OCI-LY7 (cell line): Measurements from ENCODE around the gene HSD17B2. TPM values are rescaled to one million over a fixed set of nuclear protein-coding genes. Genes with fewer than 3 reads are reported as not detected.

ENCODE experiments used
- BruUV-seq: library from RNA; stranded (reverse); fragments of 400-500 nt; replicated peaks from 2 replicates; lab custom pipeline; 2021; lab: Mats Ljungman, UMichigan
- CTCF ChIA-PET: fragments of 300-600 bp; sonication (Branson Sonifier 250); formaldehyde crosslinking; loops from one replicate; lab custom pipeline; 2022; ENCODE audit warnings: antibody characterized with exemption; ENCODE audit not compliant: unreplicated experiment; lab: Charles Lee
- POLR2A ChIA-PET: fragments of 300-600 bp; sonication (Branson Sonifier 250); formaldehyde crosslinking; loops from one replicate; lab custom pipeline; 2022; ENCODE audit warnings: antibody characterized with exemption; lab: Charles Lee
- DNase-seq: peaks from one replicate; pipeline ENCODE4 v3.0.0-alpha.2; 2015; ENCODE audit warnings: low spot score
- H2AFZ ChIP-seq: fragments of 200-600 bp; sonication (generic), shearing (Covaris generic); 2 replicates; pipeline ENCODE4 v1.6.1; 2014; ENCODE audit warnings: mild to moderate bottlenecking, antibody characterized with exemption, low read length, moderate library complexity
- H3K27ac ChIP-seq: fragments of 200-600 bp; sonication (generic); 2 replicates; pipeline ENCODE4 v1.5.1; 2014; ENCODE audit warnings: mixed run types, low read depth, mild to moderate bottlenecking, moderate library complexity, low read length, inconsistent platforms; ENCODE audit not compliant: poor library complexity, severe bottlenecking
- H3K36me3 ChIP-seq: fragments of 200-600 bp; sonication (generic); 2 replicates; pipeline ENCODE4 v1.6.1; 2014; ENCODE audit warnings: mild to moderate bottlenecking, antibody characterized with exemption, low read length, moderate library complexity, mixed read lengths; ENCODE audit not compliant: insufficient read depth
- H3K4me1 ChIP-seq: fragments of 200-600 bp; sonication (generic); 2 replicates; pipeline ENCODE4 v1.5.1; 2014; ENCODE audit warnings: mild to moderate bottlenecking, low read length; ENCODE audit not compliant: insufficient read depth, poor library complexity, severe bottlenecking
- H3K4me2 ChIP-seq: fragments of 200-600 bp; sonication (generic); 2 replicates; pipeline ENCODE4 v1.6.1; 2014; ENCODE audit warnings: mild to moderate bottlenecking, low read length
- H3K4me3 ChIP-seq: fragments of 200-600 bp; sonication (generic); 2 replicates; pipeline ENCODE4 v1.5.1; 2014; ENCODE audit warnings: mild to moderate bottlenecking, low read depth, low read length; ENCODE audit not compliant: poor library complexity, severe bottlenecking
- H3K79me2 ChIP-seq: fragments of 200-600 bp; sonication (generic); 2 replicates; pipeline ENCODE4 v1.6.1; 2016; ENCODE audit warnings: low read depth, mild to moderate bottlenecking, low read length, moderate library complexity, mixed read lengths; ENCODE audit not compliant: insufficient read depth
- H3K9me2 ChIP-seq: fragments of 200-600 bp; sonication (generic); 2 replicates; pipeline ENCODE4 v1.6.1; 2016; ENCODE audit warnings: mild to moderate bottlenecking, low read length, mixed read lengths; ENCODE audit not compliant: insufficient read depth
- H3K9me3 ChIP-seq: fragments of 200-600 bp; sonication (generic); 2 replicates; pipeline ENCODE4 v1.6.1; 2014; ENCODE audit warnings: mild to moderate bottlenecking, mixed run types, low read length, mixed read lengths
- H4K20me1 ChIP-seq: fragments of 200-600 bp; sonication (generic); 2 replicates; pipeline ENCODE4 v1.6.1; 2014; ENCODE audit warnings: mild to moderate bottlenecking, antibody characterized with exemption, low read length, moderate library complexity, mixed read lengths; ENCODE audit not compliant: insufficient read depth
- EZH2phosphoT487 ChIP-seq: fragments of 200-600 bp; sonication (generic); IDR thresholded peaks from 2 replicates; pipeline ENCODE4 v1.6.1; 2018; ENCODE audit warnings: low read depth, borderline replicate concordance, mild to moderate bottlenecking, mixed run types, antibody characterized with exemption, low read length, moderate library complexity, mixed read lengths
- intact Hi-C: fragments of 100-400 bp; cut with micrococcal nuclease; formaldehyde crosslinking; loops from one replicate; pipeline ENCODE4 v1.10.0; 2022; ENCODE audit not compliant: unreplicated experiment
- total RNA-seq, 2 experiments: library from RNA; depleted of rRNA in 1 of 2; stranded (reverse); fragments of >200 nt in 1 of 2; shearing (Covaris generic) in 1 of 2; gene quantifications; 2 replicates each; pipeline ENCODE4 v1.2.3, GENCODE V29; 2014 to 2022
- TF ChIP-seq, protein P1 (sequence below): fragments of 200-600 bp; sonication (generic); conservative IDR thresholded peaks from 2 replicates; pipeline ENCODE4 v1.5.1; 2014; ENCODE audit warnings: mild to moderate bottlenecking, antibody characterized with exemption, low read length, moderate library complexity, mixed read lengths

HSD17B2 gene
- total RNA-seq, 2 experiments from 2014 or later: not detected

DNA sequence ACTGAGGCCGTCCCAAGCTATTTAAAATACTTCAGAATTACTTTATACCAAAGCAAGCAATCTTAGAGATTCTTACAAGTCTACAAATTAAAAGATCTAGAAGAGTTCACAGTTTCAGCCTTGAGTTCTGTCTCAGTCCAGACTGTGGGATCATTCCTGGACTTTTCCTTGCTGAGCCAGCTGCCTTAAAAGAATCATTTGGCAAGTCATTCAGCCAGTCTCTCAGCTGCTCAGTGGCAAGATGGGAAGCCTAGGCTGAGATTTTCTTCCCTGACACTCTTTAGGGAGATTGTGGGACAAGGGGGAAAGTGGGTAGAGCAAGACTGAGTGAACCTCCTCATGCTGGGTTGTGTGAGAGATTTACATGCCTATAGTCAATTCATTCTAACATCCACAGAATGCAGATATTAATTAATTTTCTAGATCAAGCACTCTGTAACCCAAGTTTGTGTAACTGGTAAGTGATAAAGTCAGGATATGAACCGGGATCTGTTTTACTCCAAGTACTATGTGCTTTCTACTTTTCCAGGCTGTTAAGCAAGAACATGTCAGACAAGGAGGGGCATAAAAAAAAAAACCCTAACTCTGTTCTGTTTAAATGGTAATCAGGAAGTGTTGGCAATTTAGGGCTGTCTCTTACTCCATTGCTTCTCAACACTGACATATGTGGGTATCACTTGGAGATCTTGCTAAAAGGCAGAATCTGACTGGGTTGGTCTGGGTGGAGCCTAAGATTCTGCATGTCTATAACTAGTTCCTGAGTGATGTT, 50.1 kb downstream of the HSD17B2 start:
- Histone ChIP-seq H3K27ac (no peak overlapping the region), H2AFZ (no peak overlapping the region), H4K20me1 (no peaks in the 10 kb centered on the region), H3K9me3 (no peaks in the 10 kb centered on the region), H3K4me3 (no peak overlapping the region), H3K9me2 (no peaks in the 10 kb centered on the region), H3K4me1 (no peaks in the 10 kb centered on the region), H3K36me3 (no peaks in the 10 kb centered on the region), H3K79me2 (no peaks in the 10 kb centered on the region), H3K4me2 (no peak overlapping the region)
- intact Hi-C loops: no loop called here
- ChIA-PET CTCF (interaction anchor here (0.6 kb wide), 1 partner anchor 1196 kb away, joined by 3 read pairs; no protein-coding TSS in a partner anchor), POLR2A (no interaction called here)
- TF ChIP-seq, protein P1, sequence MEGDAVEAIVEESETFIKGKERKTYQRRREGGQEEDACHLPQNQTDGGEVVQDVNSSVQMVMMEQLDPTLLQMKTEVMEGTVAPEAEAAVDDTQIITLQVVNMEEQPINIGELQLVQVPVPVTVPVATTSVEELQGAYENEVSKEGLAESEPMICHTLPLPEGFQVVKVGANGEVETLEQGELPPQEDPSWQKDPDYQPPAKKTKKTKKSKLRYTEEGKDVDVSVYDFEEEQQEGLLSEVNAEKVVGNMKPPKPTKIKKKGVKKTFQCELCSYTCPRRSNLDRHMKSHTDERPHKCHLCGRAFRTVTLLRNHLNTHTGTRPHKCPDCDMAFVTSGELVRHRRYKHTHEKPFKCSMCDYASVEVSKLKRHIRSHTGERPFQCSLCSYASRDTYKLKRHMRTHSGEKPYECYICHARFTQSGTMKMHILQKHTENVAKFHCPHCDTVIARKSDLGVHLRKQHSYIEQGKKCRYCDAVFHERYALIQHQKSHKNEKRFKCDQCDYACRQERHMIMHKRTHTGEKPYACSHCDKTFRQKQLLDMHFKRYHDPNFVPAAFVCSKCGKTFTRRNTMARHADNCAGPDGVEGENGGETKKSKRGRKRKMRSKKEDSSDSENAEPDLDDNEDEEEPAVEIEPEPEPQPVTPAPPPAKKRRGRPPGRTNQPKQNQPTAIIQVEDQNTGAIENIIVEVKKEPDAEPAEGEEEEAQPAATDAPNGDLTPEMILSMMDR: no peak
- no peak for TF ChIP-seq EZH2phosphoT487
- no peak for DNase-seq
- no TSS peak for BruUV-seq

DNA sequence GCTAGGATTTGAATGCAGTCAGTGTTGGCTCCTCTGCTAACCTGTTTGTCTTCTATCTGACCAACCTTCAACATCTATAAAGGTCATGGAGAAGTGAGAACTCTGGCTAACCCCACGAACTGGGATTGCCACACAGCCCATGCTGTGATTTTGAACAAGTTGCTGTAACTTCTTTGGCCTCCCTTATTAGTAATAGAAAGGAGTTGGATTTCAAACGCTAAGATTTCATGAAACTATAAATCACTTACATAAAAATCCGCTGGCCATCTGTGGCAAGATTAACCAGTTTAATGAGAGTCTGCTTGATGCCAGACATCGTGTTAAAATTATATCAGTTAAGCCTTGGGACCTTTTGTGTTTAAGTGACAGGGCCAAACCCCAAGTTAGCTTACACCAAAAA, 53.4 kb downstream of the HSD17B2 start:
- no peak for TF ChIP-seq EZH2phosphoT487
- TF ChIP-seq, protein P1: no peak
- no peaks in the 10 kb centered on the region for H3K4me1 ChIP-seq
- no peak overlapping the region for H3K27ac ChIP-seq
- H3K79me2 ChIP-seq: no peaks in the 10 kb centered on the region
- H3K4me3 ChIP-seq: no peak overlapping the region
- H3K9me3 ChIP-seq: no peaks in the 10 kb centered on the region
- POLR2A ChIA-PET: no interaction called here
- no peaks in the 10 kb centered on the region for H3K9me2 ChIP-seq
- CTCF ChIA-PET: no interaction called here
- no peaks in the 10 kb centered on the region for H3K36me3 ChIP-seq
- no peak for DNase-seq
- H4K20me1 ChIP-seq: no peaks in the 10 kb centered on the region
- H3K4me2 ChIP-seq: no peak overlapping the region
- intact Hi-C loops: no loop called here
- no peak overlapping the region for H2AFZ ChIP-seq
- no TSS peak for BruUV-seq

DNA sequence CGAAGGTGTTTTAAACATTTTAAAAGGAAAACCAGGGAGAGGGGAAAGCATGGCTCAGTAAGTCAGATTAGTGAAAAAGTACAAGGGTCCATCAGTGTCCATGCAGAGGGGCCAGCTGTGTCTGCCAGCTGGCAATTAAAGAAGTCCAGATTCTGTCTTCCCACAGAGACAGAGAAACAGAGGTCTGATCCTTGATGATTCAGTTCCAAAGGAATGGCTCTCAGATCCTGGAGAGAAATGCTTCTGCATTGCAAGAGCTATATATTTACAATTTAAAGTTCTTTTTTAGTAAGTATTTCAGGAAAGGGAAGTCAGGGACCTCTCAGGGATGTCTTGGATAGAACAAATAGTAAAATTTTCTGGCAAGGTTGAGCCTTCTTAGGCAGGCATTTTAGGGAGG, 56.2 kb downstream of the HSD17B2 start:
- CTCF ChIA-PET: no interaction called here
- BruUV-seq: no TSS peak

More for the DNA sequence above, 56.2 kb downstream of the HSD17B2 start:
- POLR2A ChIA-PET: no interaction called here
- H3K4me3 ChIP-seq: no peak overlapping the region
- no peaks in the 10 kb centered on the region for H3K79me2 ChIP-seq
- TF ChIP-seq EZH2phosphoT487: no peak
- TF ChIP-seq, protein P1: no peak
- H3K4me2 ChIP-seq: no peak overlapping the region
- H3K9me2 ChIP-seq: no peaks in the 10 kb centered on the region
- DNase-seq: no peak
- no peaks in the 10 kb centered on the region for H3K36me3 ChIP-seq
- H4K20me1 ChIP-seq: no peaks in the 10 kb centered on the region
- H2AFZ ChIP-seq: no peak overlapping the region
- H3K9me3 ChIP-seq: no peaks in the 10 kb centered on the region
- intact Hi-C loops: no loop called here
- no peaks in the 10 kb centered on the region for H3K4me1 ChIP-seq
- H3K27ac ChIP-seq: no peak overlapping the region
